Activated CD8-positive, alpha-beta T cell treated with anti-CD3 and anti-CD28 coated beads for 36 hours (primary cell): ENCODE results near the gene KDM4D. TPM values are rescaled to one million over a fixed set of nuclear protein-coding genes. Genes with fewer than 3 reads are reported as not detected.

Experiments used
- ATAC-seq: fragments of 200-7000 bp; cut with Tn5 transposase; one replicate; pipeline ENCODE4 v1.10.0; 2021; ENCODE audit warnings: mild to moderate bottlenecking, moderate library complexity
- CTCF ChIA-PET: fragments of 350-600 bp; sonication (Branson Sonifier 250); formaldehyde crosslinking; loops from one replicate; lab custom pipeline; 2021; ENCODE audit warnings: antibody characterized with exemption; lab: Charles Lee
- POLR2A ChIA-PET: fragments of 350-600 bp; sonication (Branson Sonifier 250); formaldehyde crosslinking; loops from one replicate; lab custom pipeline; 2021; ENCODE audit warnings: antibody characterized with exemption; lab: Charles Lee
- DNase-seq: peaks from one replicate; pipeline ENCODE4 v3.0.0-alpha.2; 2020
- H3K27ac Mint-ChIP-seq: one replicate; pipeline ENCODE4 v1.8.0; 2021; ENCODE audit warnings: mild to moderate bottlenecking, mixed read lengths
- H3K27me3 Mint-ChIP-seq: one replicate; pipeline ENCODE4 v1.8.0; 2021; ENCODE audit warnings: mixed read lengths
- H3K36me3 Mint-ChIP-seq: one replicate; pipeline ENCODE4 v1.8.0; 2021; ENCODE audit warnings: low read depth, mixed read lengths
- H3K4me1 Mint-ChIP-seq: one replicate; pipeline ENCODE4 v1.8.0; 2021; ENCODE audit warnings: low read depth, mixed read lengths
- H3K4me3 Mint-ChIP-seq: one replicate; pipeline ENCODE4 v1.8.0; 2021; ENCODE audit warnings: mild to moderate bottlenecking, moderate library complexity, mixed read lengths
- H3K9me3 Mint-ChIP-seq: one replicate; pipeline ENCODE4 v1.8.0; 2021; ENCODE audit warnings: mixed read lengths
- intact Hi-C: fragments of 100-400 bp; cut with micrococcal nuclease; formaldehyde crosslinking; loops from one replicate; pipeline ENCODE4 v1.10.0; 2022
- total RNA-seq, 2 experiments: library from RNA; stranded (reverse); gene quantifications; one replicate each; pipeline ENCODE4 v1.2.3, GENCODE V29; 2021
- TF ChIP-seq, protein P1 (sequence below): fragments of 200-600 bp; IDR thresholded peaks from one replicate; pipeline ENCODE4 v1.8.0; 2022; ENCODE audit warnings: antibody characterized with exemption, mild to moderate bottlenecking

KDM4D gene
- total RNA-seq, 2 experiments from 2014 or later, result 1.1 to 1.6 TPM

DNA sequence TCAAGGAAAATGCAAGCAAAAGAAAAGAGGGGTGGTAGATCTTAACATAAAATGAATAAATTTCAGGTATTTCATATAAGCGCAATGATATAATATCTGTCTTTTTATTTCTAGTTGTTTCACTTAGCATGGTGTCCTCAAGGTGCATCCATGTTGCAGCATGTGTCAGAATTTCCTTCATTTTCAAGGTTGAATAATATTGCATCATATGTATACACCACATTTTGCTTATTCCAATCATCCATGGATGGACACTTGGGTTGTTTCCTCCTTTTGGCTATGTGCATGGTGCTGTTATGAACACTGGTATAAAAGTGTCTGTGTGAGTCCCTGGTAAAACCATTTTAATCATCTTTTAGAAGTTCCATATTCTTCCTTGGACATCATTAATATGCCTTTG is 68.7 kb downstream of the KDM4D start:
- CTCF ChIA-PET, result no interaction called here
- H3K4me3 Mint-ChIP-seq, result no peak overlapping the region
- no peak for DNase-seq
- H3K27me3 Mint-ChIP-seq, result peaks cover 19% of the 10 kb centered on the region
- peaks cover 2% of the 10 kb centered on the region for H3K4me1 Mint-ChIP-seq
- no peak overlapping the region for H3K27ac Mint-ChIP-seq
- no peak for ATAC-seq
- no peaks in the 10 kb centered on the region for H3K9me3 Mint-ChIP-seq
- intact Hi-C loops, result no loop called here
- H3K36me3 Mint-ChIP-seq, result no peaks in the 10 kb centered on the region
- POLR2A ChIA-PET, result no interaction called here
- TF ChIP-seq, protein P1, sequence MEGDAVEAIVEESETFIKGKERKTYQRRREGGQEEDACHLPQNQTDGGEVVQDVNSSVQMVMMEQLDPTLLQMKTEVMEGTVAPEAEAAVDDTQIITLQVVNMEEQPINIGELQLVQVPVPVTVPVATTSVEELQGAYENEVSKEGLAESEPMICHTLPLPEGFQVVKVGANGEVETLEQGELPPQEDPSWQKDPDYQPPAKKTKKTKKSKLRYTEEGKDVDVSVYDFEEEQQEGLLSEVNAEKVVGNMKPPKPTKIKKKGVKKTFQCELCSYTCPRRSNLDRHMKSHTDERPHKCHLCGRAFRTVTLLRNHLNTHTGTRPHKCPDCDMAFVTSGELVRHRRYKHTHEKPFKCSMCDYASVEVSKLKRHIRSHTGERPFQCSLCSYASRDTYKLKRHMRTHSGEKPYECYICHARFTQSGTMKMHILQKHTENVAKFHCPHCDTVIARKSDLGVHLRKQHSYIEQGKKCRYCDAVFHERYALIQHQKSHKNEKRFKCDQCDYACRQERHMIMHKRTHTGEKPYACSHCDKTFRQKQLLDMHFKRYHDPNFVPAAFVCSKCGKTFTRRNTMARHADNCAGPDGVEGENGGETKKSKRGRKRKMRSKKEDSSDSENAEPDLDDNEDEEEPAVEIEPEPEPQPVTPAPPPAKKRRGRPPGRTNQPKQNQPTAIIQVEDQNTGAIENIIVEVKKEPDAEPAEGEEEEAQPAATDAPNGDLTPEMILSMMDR, result no peak

GRCh38 chr11:95042906-95043305 is 69.4 kb downstream of the KDM4D start:
- ATAC-seq, result no peak
- Mint-ChIP-seq H3K4me1 (peaks cover 2% of the 10 kb centered on the region), H3K27ac (no peak overlapping the region), H3K36me3 (no peaks in the 10 kb centered on the region), H3K9me3 (no peaks in the 10 kb centered on the region), H3K27me3 (peaks cover 19% of the 10 kb centered on the region), H3K4me3 (no peak overlapping the region)
- POLR2A ChIA-PET, result no interaction called here
- no peak for DNase-seq
- CTCF ChIA-PET, result no interaction called here
- TF ChIP-seq, protein P1, result no peak
- intact Hi-C loops, result no loop called here

- TF ChIP-seq, protein P1, result no peak
- no peak overlapping the region for H3K27ac Mint-ChIP-seq
- ATAC-seq, result no peak
- peaks cover 10% of the 10 kb centered on the region for H3K27me3 Mint-ChIP-seq
- H3K36me3 Mint-ChIP-seq, result no peaks in the 10 kb centered on the region
- no peak for DNase-seq
- intact Hi-C loops, result no loop called here
- no peak overlapping the region for H3K4me3 Mint-ChIP-seq
- no peaks in the 10 kb centered on the region for H3K9me3 Mint-ChIP-seq
- ChIA-PET POLR2A (no interaction called here), CTCF (no interaction called here)
- no peaks in the 10 kb centered on the region for H3K4me1 Mint-ChIP-seq
Observed at GRCh38 chr11:95044010-95044409, 70.5 kb downstream of the KDM4D start.

DNA sequence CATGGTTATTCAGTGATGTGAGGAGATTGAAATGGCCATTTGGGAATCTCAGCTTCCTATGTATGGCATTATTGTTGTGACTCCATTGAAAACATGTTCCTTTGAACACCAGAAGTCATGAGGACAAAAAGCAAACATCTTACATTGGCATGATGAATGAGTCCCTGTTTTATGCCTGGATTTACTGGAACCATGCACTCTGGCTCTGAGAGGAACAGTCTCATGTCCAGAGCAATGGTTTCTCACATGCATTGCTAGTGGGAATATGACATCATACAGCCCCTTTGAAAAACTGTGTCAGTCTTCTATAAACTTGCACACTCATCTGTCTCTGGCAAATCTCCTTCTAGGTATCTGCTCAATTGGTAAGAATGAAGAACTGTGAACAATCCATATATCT is 72.3 kb downstream of the KDM4D start:
- Mint-ChIP-seq H3K27ac (no peak overlapping the region), H3K9me3 (no peaks in the 10 kb centered on the region), H3K4me1 (no peaks in the 10 kb centered on the region), H3K36me3 (no peaks in the 10 kb centered on the region), H3K27me3 (peaks cover 10% of the 10 kb centered on the region), H3K4me3 (no peak overlapping the region)
- CTCF ChIA-PET, result no interaction called here
- no peak for ATAC-seq
- no peak for DNase-seq
- intact Hi-C loops, result no loop called here
- TF ChIP-seq, protein P1, result no peak
- POLR2A ChIA-PET, result no interaction called here

Other genes starting within 250 kb of the KDM4D start
- gene AMOTL1, start 205.4 kb upstream of the KDM4D start, total RNA-seq, result 1 to 10 TPM; 1.5 to 1.7 TPM
- 10 to 100 TPM; 72.5 to 76.4 TPM for gene CWC15, start 153 bp upstream of the KDM4D start, total RNA-seq
- not detected for gene KDM4E, start 51.5 kb downstream of the KDM4D start, total RNA-seq
- gene KDM4F, start 75.7 kb downstream of the KDM4D start, total RNA-seq, result not detected
- gene SRSF8, start 93.2 kb downstream of the KDM4D start, total RNA-seq, result 10 to 100 TPM; 23.0 to 24.7 TPM
- 10 to 100 TPM; 13.0 to 14.1 TPM for gene ENDOD1, start 116.1 kb downstream of the KDM4D start, total RNA-seq